VCaP (cell line): Measurements from ENCODE around the gene MTERF4.

Experiments used
- H3K27ac ChIP-seq: fragments of 450-650 bp; 2 replicates; pipeline ENCODE4 v1.5.1; 2017
- CTCF ChIP-seq: fragments of 450-650 bp; conservative IDR thresholded peaks from 2 replicates; pipeline ENCODE4 v1.5.1; 2017; ENCODE audit warnings: mild to moderate bottlenecking, moderate library complexity

MTERF4 gene

GRCh38 chr2:241083091-241083415 lies 19.0 kb downstream of the MTERF4 start:
- TF ChIP-seq CTCF: no peak
- H3K27ac ChIP-seq: no peak overlapping the region

- no peak overlapping the region for H3K27ac ChIP-seq
- TF ChIP-seq CTCF: no peak
Observed at GRCh38 chr2:241082341-241083090, 19.6 kb downstream of the MTERF4 start.

GRCh38 chr2:241081643-241082340 lies 20.3 kb downstream of the MTERF4 start:
- TF ChIP-seq CTCF: no peak
- H3K27ac ChIP-seq: peak overlapping the region; percentile 36; the same call in 1 of the 2 replicates

GRCh38 chr2:241081190-241081642 lies 20.9 kb downstream of the MTERF4 start:
- no peak for TF ChIP-seq CTCF
- H3K27ac ChIP-seq: peak overlapping the region; percentile 36

GRCh38 chr2:241080405-241081189 lies 21.5 kb downstream of the MTERF4 start:
- no peak for TF ChIP-seq CTCF
- peak overlapping the region; percentile 36 for H3K27ac ChIP-seq

GRCh38 chr2:241074901-241075540 lies 27.1 kb downstream of the MTERF4 start:
- no peak for TF ChIP-seq CTCF
- no peak overlapping the region for H3K27ac ChIP-seq
